GM21381 (cell line): ENCODE measurements around the gene AP5Z1.

Experiments
- ATAC-seq: cut with Tn5 transposase; IDR thresholded peaks from one replicate; pipeline ENCODE4 v1.9.1; 2021; ENCODE audit warnings: mild to moderate bottlenecking, moderate library complexity; ENCODE audit not compliant: unreplicated experiment

The AP5Z1 gene

GRCh38 chr7:4764402-4765007, 10.9 kb upstream of the AP5Z1 start:
- ATAC-seq = no peak

- ATAC-seq = no peak
Observed at GRCh38 chr7:4765776-4766490, 9.5 kb upstream of the AP5Z1 start.

GRCh38 chr7:4766666-4767519, 8.5 kb upstream of the AP5Z1 start:
- ATAC-seq = no peak

- ATAC-seq = no peak
Observed at GRCh38 chr7:4768597-4769569, 6.5 kb upstream of the AP5Z1 start.

DNA sequence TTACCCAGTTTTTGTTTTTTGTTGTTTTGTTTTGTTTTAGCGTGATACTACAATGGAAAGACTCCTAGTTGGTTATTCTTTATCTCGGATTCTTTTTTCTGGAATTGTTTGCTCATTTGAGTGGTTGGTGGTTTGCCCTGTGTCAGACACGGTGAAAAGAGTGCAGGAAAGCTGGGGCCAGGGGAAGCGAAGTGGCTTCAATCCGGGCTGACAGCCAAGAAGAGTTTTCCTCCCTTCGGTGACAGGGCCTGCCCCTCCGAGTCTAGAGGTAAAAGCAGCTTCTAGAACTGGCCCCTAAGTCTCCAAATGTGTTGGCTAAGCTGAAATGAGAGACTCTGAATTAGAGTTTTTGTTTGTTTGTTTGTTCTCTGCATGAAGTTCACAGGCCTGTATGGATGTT, 5.7 kb upstream of the AP5Z1 start:
- ATAC-seq = no peak

- ATAC-seq = no peak
Observed at GRCh38 chr7:4770886-4771285, 4.5 kb upstream of the AP5Z1 start.

DNA sequence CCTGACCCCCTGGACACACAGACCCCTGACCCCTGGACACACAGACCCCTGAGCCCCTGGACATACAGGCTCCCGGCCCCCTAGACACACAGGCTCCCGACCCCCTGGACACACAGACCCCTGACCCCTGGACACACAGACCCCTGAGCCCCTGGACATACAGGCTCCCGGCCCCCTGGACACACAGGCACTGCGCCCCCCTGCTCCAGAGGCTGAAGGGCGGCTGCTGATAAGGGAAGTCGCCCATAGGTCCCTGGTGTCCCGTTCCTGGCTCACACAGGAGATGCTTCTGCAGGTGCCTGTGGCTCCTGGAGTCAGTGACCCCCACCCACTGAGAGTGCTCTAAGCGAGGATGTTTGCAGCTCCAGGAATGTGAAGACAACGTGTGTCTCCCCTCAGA, 3.7 kb upstream of the AP5Z1 start:
- no peak for ATAC-seq

GRCh38 chr7:4772306-4772705, 3.1 kb upstream of the AP5Z1 start:
- ATAC-seq = no peak

DNA sequence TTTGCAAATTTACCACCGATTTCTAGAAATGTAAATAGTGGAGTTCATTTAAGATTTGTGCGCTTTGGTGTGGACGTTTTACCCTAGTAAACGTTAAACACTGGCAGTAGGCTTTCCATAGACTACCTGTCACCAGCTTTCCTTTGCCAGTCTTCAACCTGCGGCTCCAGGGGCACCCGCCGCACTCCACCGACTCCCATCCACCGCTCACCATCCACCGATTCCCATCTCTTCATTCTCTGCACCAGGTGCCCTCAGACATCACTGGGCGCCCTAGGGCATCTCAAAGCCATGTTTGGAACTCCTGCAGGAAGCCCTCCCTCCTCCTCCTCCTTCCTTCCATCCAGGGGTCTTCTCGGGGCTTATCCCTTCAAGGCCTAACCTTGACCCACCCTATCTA, 1.4 kb upstream of the AP5Z1 start:
- ATAC-seq = no peak

- peak; percentile 24 for ATAC-seq
Observed at GRCh38 chr7:4774658-4775249, 669 bp upstream of the AP5Z1 start.

DNA sequence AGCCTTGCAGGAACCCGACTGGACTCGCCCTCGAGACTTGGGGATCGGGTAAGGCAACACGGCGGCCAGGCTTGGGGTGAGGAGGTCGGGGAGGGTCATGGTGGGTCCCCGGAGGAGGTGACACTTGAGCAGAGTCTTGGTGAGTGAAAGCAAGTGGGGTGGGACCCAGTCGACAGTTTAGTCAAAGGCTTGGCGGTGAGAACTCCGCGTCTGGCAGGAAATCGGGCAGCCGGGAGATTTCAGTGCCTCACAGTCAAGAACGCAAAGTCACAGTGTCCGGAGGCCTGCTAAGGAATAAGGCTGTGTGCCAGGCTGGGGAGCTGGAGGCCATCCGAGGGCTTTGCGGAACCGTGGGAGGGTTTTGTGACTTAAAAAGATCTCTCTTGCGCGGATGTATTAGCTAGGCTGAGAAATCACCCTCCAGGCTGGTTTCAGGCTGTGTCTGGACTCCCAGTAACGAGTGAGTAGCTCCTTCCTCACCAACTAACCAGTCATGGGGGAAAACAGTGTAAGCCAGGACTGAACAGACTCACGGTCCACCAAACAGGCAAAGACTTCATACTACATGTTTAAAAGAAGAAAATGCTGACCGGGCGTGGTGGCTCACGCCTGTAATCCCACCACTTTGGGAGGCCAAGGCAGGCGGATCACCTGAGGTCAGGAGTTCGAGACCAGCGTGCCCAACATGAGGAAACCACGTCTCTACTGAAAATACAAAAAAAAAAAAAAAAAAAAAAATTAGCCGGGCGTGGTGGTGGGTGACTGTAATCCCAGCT, 613 bp downstream of the AP5Z1 start:
- ATAC-seq = no peak

DNA sequence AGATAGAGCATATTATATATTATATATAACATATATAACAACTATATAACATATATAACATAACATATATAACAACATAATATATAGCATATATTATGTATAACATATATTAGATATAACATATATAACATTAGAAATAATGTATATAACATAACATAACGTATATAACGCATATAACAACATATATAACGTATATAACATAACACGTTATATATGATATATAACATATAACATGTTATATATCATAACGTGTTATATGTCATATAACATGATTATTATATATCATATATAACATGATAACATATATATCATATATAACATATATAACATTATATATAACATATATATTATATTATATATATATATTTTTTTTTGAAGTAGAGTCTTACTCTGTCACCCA, 3.7 kb downstream of the AP5Z1 start:
- ATAC-seq = no peak

GRCh38 chr7:4781366-4782069, 6.1 kb downstream of the AP5Z1 start:
- no peak for ATAC-seq

DNA sequence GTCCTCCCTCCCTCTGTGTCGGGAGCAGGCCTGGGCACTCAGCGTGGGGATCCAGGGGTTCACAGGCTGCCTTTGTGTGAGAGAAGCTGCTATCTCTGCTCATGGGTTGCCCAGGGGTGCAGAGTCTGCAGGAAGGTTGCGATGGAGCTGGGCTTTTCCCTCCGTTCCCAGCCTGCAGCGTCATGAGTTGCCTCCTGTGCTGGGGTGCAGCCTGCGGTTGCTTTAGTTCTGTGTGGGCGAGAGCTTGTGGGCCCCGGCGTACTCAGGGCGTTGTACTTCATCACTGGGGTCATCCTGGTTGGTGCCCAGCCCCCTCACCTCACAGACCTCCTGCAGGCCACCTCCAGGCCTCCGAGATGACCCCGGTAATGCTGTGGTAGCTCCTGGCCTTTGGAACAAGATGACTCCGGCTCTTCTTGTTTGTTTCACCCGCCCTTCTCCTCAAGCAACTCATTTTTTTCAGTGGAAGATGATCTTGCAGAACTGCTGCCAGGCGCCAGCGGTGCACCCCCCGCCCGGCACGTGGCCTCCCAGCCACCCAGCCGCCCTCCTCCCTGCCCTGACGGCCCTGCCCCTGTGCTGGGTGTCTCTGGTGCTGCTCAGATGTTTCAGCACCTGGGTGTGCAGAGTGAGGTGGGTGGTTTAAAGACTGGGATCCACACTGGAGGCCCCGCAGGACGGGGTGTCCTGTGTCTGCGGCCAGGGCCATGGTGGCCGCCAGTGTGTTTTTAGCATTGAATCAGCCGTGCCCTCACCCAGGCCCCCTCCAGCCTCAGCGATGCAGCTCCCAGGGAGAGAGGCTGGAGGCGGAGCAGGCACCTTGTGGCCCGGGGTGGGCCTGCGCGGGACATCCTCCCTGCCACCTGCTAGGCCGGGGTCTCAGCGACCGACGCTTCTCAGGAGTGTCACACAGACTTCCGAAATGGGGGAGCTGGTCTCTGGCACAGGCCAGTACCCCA, 7.2 kb downstream of the AP5Z1 start:
- no peak for ATAC-seq

DNA sequence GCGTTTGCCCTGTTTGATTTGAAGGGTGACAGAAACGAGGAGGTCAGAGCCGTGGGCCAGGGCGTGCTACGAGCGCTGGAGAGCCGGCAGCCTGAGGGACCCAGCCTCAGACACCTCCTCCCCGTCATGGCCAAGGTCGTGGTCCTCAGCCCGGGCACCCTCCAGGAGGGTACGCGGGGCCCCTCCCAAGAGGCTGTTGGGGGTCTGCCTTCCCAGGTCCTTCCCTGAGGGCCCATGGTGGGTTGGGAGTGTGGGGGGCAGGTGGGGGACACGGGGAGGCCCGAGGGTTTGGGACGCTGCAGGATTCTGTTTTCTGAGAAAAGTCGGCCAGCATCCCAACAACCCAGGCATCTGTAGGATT, 7.8 kb downstream of the AP5Z1 start:
- ATAC-seq = no peak

DNA sequence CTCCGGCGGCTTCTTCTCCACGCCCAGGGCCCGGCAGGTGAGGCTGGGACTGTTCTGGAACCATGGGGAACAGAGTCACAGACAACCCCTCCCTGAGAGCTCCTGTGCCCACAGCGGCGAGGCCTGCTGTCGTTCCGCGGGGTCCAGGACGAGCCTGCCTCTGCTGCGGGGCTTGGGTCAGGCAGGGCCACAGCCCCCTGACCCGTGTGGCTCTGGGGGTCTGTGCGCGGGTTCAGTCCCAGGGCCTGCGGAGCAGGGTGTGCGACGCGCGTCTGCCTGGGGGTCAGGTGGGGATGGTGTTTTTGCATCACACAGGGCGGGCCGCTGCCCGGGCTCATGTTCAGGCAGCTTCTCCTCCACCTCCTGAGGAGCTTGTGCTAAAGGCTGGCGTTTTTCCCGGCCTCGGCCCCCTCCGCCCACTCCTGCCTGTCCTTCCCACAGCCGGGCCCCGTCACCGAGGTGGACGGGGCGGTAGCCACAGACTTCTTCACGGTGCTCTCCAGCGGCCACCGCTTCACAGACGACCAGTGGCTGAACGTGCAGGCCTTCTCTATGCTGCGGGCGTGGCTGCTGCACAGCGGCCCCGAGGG, 8.4 kb downstream of the AP5Z1 start:
- ATAC-seq = no peak

GRCh38 chr7:4784799-4785198, 9.4 kb downstream of the AP5Z1 start:
- ATAC-seq = no peak

- ATAC-seq = no peak
Observed at GRCh38 chr7:4785371-4785770, 9.9 kb downstream of the AP5Z1 start.
